SH-SY5Y (cell line): ENCODE data around the gene NUP58.

ENCODE experiments used
- GATA2 ChIP-seq: IDR thresholded peaks from 2 replicates; pipeline ENCODE4 v1.6.1; 2011; ENCODE audit warnings: mild to moderate bottlenecking, low read depth, low read length
- GATA3 ChIP-seq: IDR thresholded peaks from 2 replicates; pipeline ENCODE4 v1.6.1; 2011; ENCODE audit warnings: low read depth, mild to moderate bottlenecking, low read length, moderate library complexity

- no peak for TF ChIP-seq GATA3
- TF ChIP-seq GATA2 = no peak
Observed at GRCh38 chr13:25252225-25252624, 49.2 kb upstream of the NUP58 start.
